ENCODE data around the gene SUZ12.
A peak's percentile ranks its signal among the peaks of the same experiment; 100 is the strongest.
"Not testable (repeated sequence)": the region's sequence is repeated elsewhere in the genome, so short reads cannot be mapped to it uniquely, and the experiment has no call there.

The SUZ12 gene

GRCh38 chr17:31926100-31926729 lies 10.6 kb upstream of the SUZ12 start:
- Mint-ChIP-seq H3K4me3 (no peak overlapping the region), H3K36me3 (ENCODE audit: low read depth) (no peaks in the 10 kb centered on the region), H3K27me3 (no peaks in the 10 kb centered on the region), H3K27ac (no peak overlapping the region), H3K4me1 (ENCODE audit: low read depth) (peaks cover 1% of the 10 kb centered on the region), H3K9me3 (no peaks in the 10 kb centered on the region)

GRCh38 chr17:31931756-31932155 lies 5.1 kb upstream of the SUZ12 start:
- no peak overlapping the region for H3K4me3 Mint-ChIP-seq
- H3K9me3 Mint-ChIP-seq, result no peaks in the 10 kb centered on the region
- H3K4me1 Mint-ChIP-seq (ENCODE audit: low read depth), result peaks cover 8% of the 10 kb centered on the region
- H3K27ac Mint-ChIP-seq, result no peak overlapping the region
- no peaks in the 10 kb centered on the region for H3K36me3 Mint-ChIP-seq (ENCODE audit: low read depth)
- H3K27me3 Mint-ChIP-seq, result no peaks in the 10 kb centered on the region

- Mint-ChIP-seq H3K27me3 (no peaks in the 10 kb centered on the region), H3K27ac (no peak overlapping the region), H3K4me1 (ENCODE audit: low read depth) (peaks cover 25% of the 10 kb centered on the region), H3K36me3 (ENCODE audit: low read depth) (peaks cover 19% of the 10 kb centered on the region), H3K4me3 (peak overlapping the region; percentile 80), H3K9me3 (no peaks in the 10 kb centered on the region)
Observed at GRCh38 chr17:31935512-31935911, 1.3 kb upstream of the SUZ12 start.

GRCh38 chr17:31937926-31938641 lies 1.3 kb downstream of the SUZ12 start:
- not testable (repeated sequence) for H3K9me3 Mint-ChIP-seq, H3K27me3 Mint-ChIP-seq
- H3K27ac Mint-ChIP-seq, result peak overlapping the region; percentile 67
- peaks cover 39% of the 10 kb centered on the region for H3K36me3 Mint-ChIP-seq (ENCODE audit: low read depth)
- H3K4me1 Mint-ChIP-seq (ENCODE audit: low read depth), result peaks cover 25% of the 10 kb centered on the region
- H3K4me3 Mint-ChIP-seq, result peak overlapping the region; percentile 91

- Mint-ChIP-seq H3K4me1 (ENCODE audit: low read depth) (peaks cover 17% of the 10 kb centered on the region), H3K36me3 (ENCODE audit: low read depth) (peaks cover 62% of the 10 kb centered on the region)
- not testable (repeated sequence) for H3K27me3 Mint-ChIP-seq, H3K27ac Mint-ChIP-seq, H3K4me3 Mint-ChIP-seq, H3K9me3 Mint-ChIP-seq
Observed at GRCh38 chr17:31941916-31942315, 5.1 kb downstream of the SUZ12 start.

GRCh38 chr17:31942396-31942795 lies 5.6 kb downstream of the SUZ12 start:
- Mint-ChIP-seq H3K36me3 (ENCODE audit: low read depth) (peaks cover 67% of the 10 kb centered on the region), H3K4me1 (ENCODE audit: low read depth) (peaks cover 17% of the 10 kb centered on the region)
- not testable (repeated sequence) for H3K9me3 Mint-ChIP-seq, H3K4me3 Mint-ChIP-seq, H3K27ac Mint-ChIP-seq, H3K27me3 Mint-ChIP-seq

GRCh38 chr17:31951953-31952352 lies 15.1 kb downstream of the SUZ12 start:
- not testable (repeated sequence) for H3K27ac Mint-ChIP-seq; H3K4me3 Mint-ChIP-seq; H3K27me3 Mint-ChIP-seq; H3K4me1 Mint-ChIP-seq (ENCODE audit: low read depth); H3K9me3 Mint-ChIP-seq
- H3K36me3 Mint-ChIP-seq (ENCODE audit: low read depth), result peaks cover 52% of the 10 kb centered on the region

- not testable (repeated sequence) for H3K4me1 Mint-ChIP-seq (ENCODE audit: low read depth); H3K27me3 Mint-ChIP-seq; H3K27ac Mint-ChIP-seq; H3K4me3 Mint-ChIP-seq; H3K9me3 Mint-ChIP-seq
- H3K36me3 Mint-ChIP-seq (ENCODE audit: low read depth), result peaks cover 60% of the 10 kb centered on the region
Observed at GRCh38 chr17:31964131-31964530, 27.3 kb downstream of the SUZ12 start.

- Mint-ChIP-seq H3K27me3 (no peaks in the 10 kb centered on the region), H3K4me3 (no peak overlapping the region), H3K4me1 (ENCODE audit: low read depth) (no peaks in the 10 kb centered on the region), H3K36me3 (ENCODE audit: low read depth) (peaks cover 42% of the 10 kb centered on the region), H3K9me3 (no peaks in the 10 kb centered on the region), H3K27ac (no peak overlapping the region)
Observed at GRCh38 chr17:31967648-31968047, 30.8 kb downstream of the SUZ12 start.

GRCh38 chr17:31970416-31970815 lies 33.6 kb downstream of the SUZ12 start:
- H3K36me3 Mint-ChIP-seq (ENCODE audit: low read depth), result peaks cover 40% of the 10 kb centered on the region
- H3K9me3 Mint-ChIP-seq; H3K4me1 Mint-ChIP-seq (ENCODE audit: low read depth); H3K27ac Mint-ChIP-seq; H3K4me3 Mint-ChIP-seq; H3K27me3 Mint-ChIP-seq: not testable (repeated sequence)

- H3K27me3 Mint-ChIP-seq; H3K4me3 Mint-ChIP-seq; H3K27ac Mint-ChIP-seq; H3K9me3 Mint-ChIP-seq; H3K4me1 Mint-ChIP-seq (ENCODE audit: low read depth): not testable (repeated sequence)
- peaks cover 36% of the 10 kb centered on the region for H3K36me3 Mint-ChIP-seq (ENCODE audit: low read depth)
Observed at GRCh38 chr17:31974269-31975071, 37.7 kb downstream of the SUZ12 start.

- not testable (repeated sequence) for H3K4me3 Mint-ChIP-seq; H3K27ac Mint-ChIP-seq; H3K9me3 Mint-ChIP-seq; H3K4me1 Mint-ChIP-seq (ENCODE audit: low read depth); H3K27me3 Mint-ChIP-seq
- peaks cover 40% of the 10 kb centered on the region for H3K36me3 Mint-ChIP-seq (ENCODE audit: low read depth)
Observed at GRCh38 chr17:31975391-31975790, 38.6 kb downstream of the SUZ12 start.

- H3K4me3 Mint-ChIP-seq; H3K27ac Mint-ChIP-seq; H3K4me1 Mint-ChIP-seq (ENCODE audit: low read depth); H3K27me3 Mint-ChIP-seq; H3K9me3 Mint-ChIP-seq: not testable (repeated sequence)
- peaks cover 48% of the 10 kb centered on the region for H3K36me3 Mint-ChIP-seq (ENCODE audit: low read depth)
Observed at GRCh38 chr17:31991821-31992220, 55.0 kb downstream of the SUZ12 start.

GRCh38 chr17:31997005-31997404 lies 60.2 kb downstream of the SUZ12 start:
- no peaks in the 10 kb centered on the region for H3K27me3 Mint-ChIP-seq
- no peak overlapping the region for H3K27ac Mint-ChIP-seq
- no peaks in the 10 kb centered on the region for H3K4me1 Mint-ChIP-seq (ENCODE audit: low read depth)
- peaks cover 50% of the 10 kb centered on the region for H3K36me3 Mint-ChIP-seq (ENCODE audit: low read depth)
- H3K4me3 Mint-ChIP-seq, result no peak overlapping the region
- H3K9me3 Mint-ChIP-seq, result no peaks in the 10 kb centered on the region

GRCh38 chr17:32006957-32007462 lies 70.2 kb downstream of the SUZ12 start, which contains the start of gene LRRC37B:
Gene LRRC37B (plus strand): TSS chr17:32007383. CDS start chr17:32021393, 14,010 bp downstream.
- Mint-ChIP-seq H3K4me3 (peak within 1 kb of the TSS; percentile 92), H3K27me3 (no peaks in the 10 kb centered on the region), H3K27ac (peak within 1 kb of the TSS; percentile 82), H3K4me1 (ENCODE audit: low read depth) (peaks cover 38% of the 10 kb centered on the region), H3K9me3 (no peaks in the 10 kb centered on the region), H3K36me3 (ENCODE audit: low read depth) (peaks cover 10% of the 10 kb centered on the region)

All from stimulated activated naive CD8-positive, alpha-beta T cell treated with anti-CD3 and anti-CD28 coated beads, Interleukin-15, Interleukin-2, amounts not matched to agents 100 ng/mL and 50 ng/mL, for 24 hours (primary cell).